AG04450 (cell line): Measurements from ENCODE around the gene ADAM11. TPM values are rescaled to one million over a fixed set of nuclear protein-coding genes. Genes with fewer than 3 reads are reported as not detected.
"Not testable (repeated sequence)": the region's sequence is repeated elsewhere in the genome, so short reads cannot be mapped to it uniquely, and the experiment has no call there.

Experiments used
- CTCF ChIA-PET: fragments of 300-600, 350-600 bp; formaldehyde crosslinking; extraction: SDS; loops from one replicate; lab custom pipeline; 2022; ENCODE audit warnings: antibody characterized with exemption, inconsistent platforms; lab: Charles Lee
- POLR2A ChIA-PET: fragments of 350-600 bp; formaldehyde crosslinking; extraction: SDS; loops from one replicate; lab custom pipeline; 2021; ENCODE audit warnings: antibody characterized with exemption, inconsistent platforms; lab: Yijun Ruan, JAX
- DNase-seq: peaks from one replicate; pipeline ENCODE4 v3.0.0-alpha.2; 2011; ENCODE audit warnings: low read depth, low spot score
- H3K27ac ChIP-seq: one replicate; pipeline ENCODE4 v1.5.1; 2012; ENCODE audit warnings: low read depth, low read length, control low read depth
- H3K27me3 ChIP-seq: one replicate; pipeline ENCODE4 v1.6.0; 2012; ENCODE audit warnings: low read length; ENCODE audit not compliant: control insufficient read depth, insufficient read depth
- H3K4me3 ChIP-seq: 2 replicates; pipeline ENCODE4 v1.5.1; 2011; ENCODE audit warnings: mild to moderate bottlenecking, low read depth, low read length, control low read depth
- H3K9me3 ChIP-seq: 2 replicates; pipeline ENCODE4 v1.5.1; 2012; ENCODE audit warnings: low read length; ENCODE audit not compliant: control insufficient read depth, insufficient read depth
- CTCF ChIP-seq: IDR thresholded peaks from 2 replicates; pipeline ENCODE4 v1.5.1; 2011; ENCODE audit warnings: low read depth, low read length, control low read depth, inconsistent platforms
- polyA plus RNA-seq: library from polyadenylated mRNA; depleted of rRNA; stranded (reverse); fragments of >200 nt; gene quantifications from 2 replicates; pipeline ENCODE4 v1.2.3, GENCODE V29; 2011

The ADAM11 gene
- polyA plus RNA-seq, 1 experiment: 0.37 TPM

GRCh38 chr17:44820631-44821212 is 61.9 kb downstream of the ADAM11 start:
- peak; percentile 67 for DNase-seq
- POLR2A ChIA-PET: interaction anchor here (0.6 to 1.5 kb wide), 5 partner anchors 8 to 75 kb away, joined by 3 to 6 read pairs (median 4); no protein-coding TSS in a partner anchor
- H3K27ac ChIP-seq: no peak overlapping the region
- H3K27me3 ChIP-seq: no peaks in the 10 kb centered on the region
- no peaks in the 10 kb centered on the region for H3K9me3 ChIP-seq
- no peak overlapping the region for H3K4me3 ChIP-seq
- no peak for TF ChIP-seq CTCF
- CTCF ChIA-PET: interaction anchor here (0.6 to 1.2 kb wide), 3 partner anchors 41 to 356 kb away, joined by 4 to 5 read pairs (median 4); no protein-coding TSS in a partner anchor

- H3K27me3 ChIP-seq, DNase-seq, POLR2A ChIA-PET, H3K9me3 ChIP-seq, H3K4me3 ChIP-seq, H3K27ac ChIP-seq: not testable (repeated sequence)
- CTCF ChIA-PET: interaction anchor here (0.7 kb wide), 1 partner anchor 48 kb away, joined by 3 read pairs; no protein-coding TSS in a partner anchor
Measured at GRCh38 chr17:44825236-44825635, 66.4 kb downstream of the ADAM11 start.

DNA sequence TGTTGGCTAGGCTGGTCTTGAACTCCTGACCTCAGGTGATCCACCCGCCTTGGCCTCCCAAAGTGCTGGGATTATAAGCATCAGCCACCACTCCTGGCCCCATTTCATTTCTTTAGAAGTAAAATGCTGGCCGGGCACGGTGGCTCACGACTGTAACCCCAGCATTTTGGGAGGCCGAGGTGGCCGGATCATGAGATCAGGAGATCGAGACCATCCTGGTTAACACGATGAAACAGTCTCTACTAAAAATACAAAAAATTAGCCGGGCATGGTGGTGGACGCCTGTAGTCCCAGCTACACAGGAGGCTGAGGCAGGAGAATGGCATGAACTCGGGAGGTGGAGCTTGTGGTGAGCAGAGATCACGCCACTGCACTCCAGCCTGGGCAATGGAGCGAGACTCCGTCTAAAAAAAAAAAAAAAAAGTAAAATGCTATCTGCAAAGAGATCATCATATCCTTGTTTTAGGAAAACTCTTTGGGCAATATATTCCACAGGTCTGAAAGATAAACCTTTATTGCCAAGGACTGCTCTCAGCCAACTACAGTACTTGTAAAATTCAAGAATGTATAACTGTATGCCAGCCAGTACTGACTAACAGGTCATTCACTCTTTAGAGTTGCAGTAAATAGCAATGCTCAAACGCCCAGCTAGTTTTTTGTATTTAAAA is 67.5 kb downstream of the ADAM11 start:
- no peak for TF ChIP-seq CTCF
- no peaks in the 10 kb centered on the region for H3K27me3 ChIP-seq
- DNase-seq: no peak
- H3K27ac ChIP-seq: no peak overlapping the region
- POLR2A ChIA-PET: interaction anchor here (0.7 kb wide), 2 partner anchors 32 to 519 kb away, joined by 3 to 6 read pairs; no protein-coding TSS in a partner anchor
- CTCF ChIA-PET: no interaction called here
- no peak overlapping the region for H3K4me3 ChIP-seq
- no peaks in the 10 kb centered on the region for H3K9me3 ChIP-seq

- H3K27ac ChIP-seq: no peak overlapping the region
- DNase-seq: no peak
- CTCF ChIA-PET: interaction anchor here (0.8 kb wide), 1 partner anchor 49 kb away, joined by 4 read pairs; no protein-coding TSS in a partner anchor
- TF ChIP-seq CTCF: no peak
- H3K4me3 ChIP-seq: peak overlapping the region; percentile 79
- no peaks in the 10 kb centered on the region for H3K9me3 ChIP-seq
- POLR2A ChIA-PET: interaction anchor here (1.6 kb wide), 1 partner anchor 7 kb away, joined by 6 read pairs; no protein-coding TSS in a partner anchor
- H3K27me3 ChIP-seq: no peaks in the 10 kb centered on the region
Measured at GRCh38 chr17:44827863-44828262, 69.1 kb downstream of the ADAM11 start.

- Histone ChIP-seq H3K27ac (no peak overlapping the region), H3K4me3 (peak overlapping the region; percentile 79), H3K9me3 (no peaks in the 10 kb centered on the region), H3K27me3 (no peaks in the 10 kb centered on the region)
- DNase-seq: no peak
- ChIA-PET CTCF (interaction anchor here (0.6 to 0.7 kb wide), 2 partner anchors 36 to 49 kb away, joined by 3 to 6 read pairs; no protein-coding TSS in a partner anchor), POLR2A (interaction anchor here (0.6 to 1.6 kb wide), 2 partner anchors 9 to 182 kb away, joined by 6 to 17 read pairs; no protein-coding TSS in a partner anchor)
- no peak for TF ChIP-seq CTCF
Measured at GRCh38 chr17:44828919-44829522, 70.2 kb downstream of the ADAM11 start.
